ENCODE data around the gene WDFY2. TPM values are rescaled to one million over a fixed set of nuclear protein-coding genes. Genes with fewer than 3 reads are reported as not detected.

WDFY2 gene
- total and polyA plus RNA-seq, 2 of the 8 experiments (the other 6 are each of a cell fraction or from before 2014, with no cell fraction given): 13.9 to 29.0 TPM

GRCh38 chr13:51769455-51770127, 185.3 kb downstream of the WDFY2 start (continued):
- TF ChIP-seq EZH2 (IDR thresholded peaks at IDR 0.05; ENCODE audit: low read depth, low read length, severe bottlenecking): no peak
- TF ChIP-seq KDM5A (IDR thresholded peaks at IDR 0.05; ENCODE audit: low read length): no peak

Measured in H1 (cell line).